ENCODE results near the gene LTBP3.

- TF ChIP-seq CTCF (IDR thresholded peaks at IDR 0.05): no peak
- TF ChIP-seq POLR2A (IDR thresholded peaks at IDR 0.05): no peak
These were observed 25.9 kb upstream of the LTBP3 start for GRCh38 chr11:65584106-65584505.

Measured in adrenal gland (tissue), 5 donors.